Hepatocyte (in vitro differentiated cells): ENCODE measurements around the gene COP1.

ENCODE experiments used
- EZH2 ChIP-seq: fragments of 200-600 bp; sonication (generic); IDR thresholded peaks from 2 replicates; pipeline ENCODE4 v1.6.1; 2016; ENCODE audit warnings: antibody characterized with exemption, mild to moderate bottlenecking, borderline replicate concordance
- TF ChIP-seq, protein P1 (sequence below): fragments of 200-600 bp; sonication (generic); IDR thresholded peaks from 2 replicates; pipeline ENCODE4 v1.5.1; 2016; ENCODE audit warnings: antibody characterized with exemption, mild to moderate bottlenecking; ENCODE audit not compliant: poor library complexity

DNA sequence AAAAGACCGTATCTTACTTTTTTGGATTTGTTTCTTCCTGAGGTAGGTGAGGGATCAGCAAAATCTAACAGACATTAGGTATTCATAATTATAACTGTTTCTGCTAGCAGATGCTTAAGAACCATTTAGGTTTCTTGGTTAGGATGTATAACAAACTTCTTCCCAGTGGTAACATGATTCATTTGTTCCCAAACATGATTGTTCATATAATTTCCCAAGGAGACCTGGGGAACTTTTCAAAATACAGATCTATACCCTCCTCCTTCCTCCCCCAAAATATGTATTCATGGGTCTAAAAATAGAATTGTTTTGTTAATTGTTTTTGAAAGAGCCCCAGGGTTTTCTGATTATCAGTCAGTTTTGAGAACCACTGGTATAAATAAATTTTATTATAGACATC, 228.2 kb downstream of the COP1 start:
- TF ChIP-seq, protein P1, sequence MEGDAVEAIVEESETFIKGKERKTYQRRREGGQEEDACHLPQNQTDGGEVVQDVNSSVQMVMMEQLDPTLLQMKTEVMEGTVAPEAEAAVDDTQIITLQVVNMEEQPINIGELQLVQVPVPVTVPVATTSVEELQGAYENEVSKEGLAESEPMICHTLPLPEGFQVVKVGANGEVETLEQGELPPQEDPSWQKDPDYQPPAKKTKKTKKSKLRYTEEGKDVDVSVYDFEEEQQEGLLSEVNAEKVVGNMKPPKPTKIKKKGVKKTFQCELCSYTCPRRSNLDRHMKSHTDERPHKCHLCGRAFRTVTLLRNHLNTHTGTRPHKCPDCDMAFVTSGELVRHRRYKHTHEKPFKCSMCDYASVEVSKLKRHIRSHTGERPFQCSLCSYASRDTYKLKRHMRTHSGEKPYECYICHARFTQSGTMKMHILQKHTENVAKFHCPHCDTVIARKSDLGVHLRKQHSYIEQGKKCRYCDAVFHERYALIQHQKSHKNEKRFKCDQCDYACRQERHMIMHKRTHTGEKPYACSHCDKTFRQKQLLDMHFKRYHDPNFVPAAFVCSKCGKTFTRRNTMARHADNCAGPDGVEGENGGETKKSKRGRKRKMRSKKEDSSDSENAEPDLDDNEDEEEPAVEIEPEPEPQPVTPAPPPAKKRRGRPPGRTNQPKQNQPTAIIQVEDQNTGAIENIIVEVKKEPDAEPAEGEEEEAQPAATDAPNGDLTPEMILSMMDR: no peak
- no peak for TF ChIP-seq EZH2
